Suprapubic skin (tissue), 4 donors: ENCODE data around the gene CHTOP. TPM values are rescaled to one million over a fixed set of nuclear protein-coding genes. Genes with fewer than 3 reads are reported as not detected.

Source experiments
- DNase-seq, 2 donors: peaks; one replicate each; pipeline ENCODE4 v3.0.0-alpha.2; 2019; ENCODE audit warnings: low spot score in 2 of 2
- H3K27ac ChIP-seq: fragments of 200-600 bp; sonication (generic); one replicate; pipeline ENCODE4 v1.5.1; 2019
- H3K27me3 ChIP-seq: fragments of 200-600 bp; sonication (generic); one replicate; pipeline ENCODE4 v1.5.1; 2019
- H3K36me3 ChIP-seq: fragments of 200-600 bp; sonication (generic); one replicate; pipeline ENCODE4 v1.5.1; 2019
- H3K4me1 ChIP-seq: fragments of 200-600 bp; sonication (generic); one replicate; pipeline ENCODE4 v1.5.1; 2019
- H3K4me3 ChIP-seq: fragments of 200-600 bp; sonication (generic); one replicate; pipeline ENCODE4 v1.5.1; 2019; ENCODE audit warnings: mild to moderate bottlenecking
- H3K9me3 ChIP-seq: fragments of 200-600 bp; sonication (generic); one replicate; pipeline ENCODE4 v1.5.1; 2019
- CTCF ChIP-seq, 2 donors: fragments of 200-600 bp in 1 of 2; fragments of 450-650 bp in 1 of 2; sonication (generic) in 1 of 2; IDR thresholded peaks; one replicate each; pipeline ENCODE4 v1.5.1; 2016 to 2019; ENCODE audit warnings: antibody characterized with exemption in 2 of 2, mild to moderate bottlenecking in 1 of 2, moderate library complexity in 1 of 2
- EP300 ChIP-seq: sonication (generic); formaldehyde crosslinking; IDR thresholded peaks from one replicate; pipeline ENCODE4 v1.6.1; 2017; ENCODE audit warnings: antibody characterized with exemption
- POLR2A ChIP-seq, 2 donors: fragments of 450-650 bp; IDR thresholded peaks; one replicate each; pipeline ENCODE4 v1.6.1; 2017; ENCODE audit warnings: antibody characterized with exemption in 2 of 2, mild to moderate bottlenecking in 2 of 2, moderate library complexity in 2 of 2
- POLR2AphosphoS5 ChIP-seq, 3 donors: sonication (generic); formaldehyde crosslinking; IDR thresholded peaks; one replicate each; pipeline ENCODE4 v1.6.1; 2017; ENCODE audit warnings: antibody characterized with exemption in 3 of 3
- WGBS: methylation state at CpG from one replicate; pipeline ENCODE4 v1.1.5; 2018; 5-methylcytosine and 5-hydroxymethylcytosine counted together
- total RNA-seq, 4 donors: library from RNA; depleted of rRNA; stranded (reverse); fragments of >200 nt; gene quantifications; one replicate each; pipeline ENCODE4 v1.1.0, GENCODE V29; 2016

The CHTOP gene
- total RNA-seq, 4 donors from 2014 or later: 56.8 to 78.1 (median 58.2) TPM

GRCh38 chr1:153683854-153684253, 50.0 kb downstream of the CHTOP start:
- no peak overlapping the region for H3K4me3 ChIP-seq
- no peaks in the 10 kb centered on the region for H3K9me3 ChIP-seq
- H3K27ac ChIP-seq: no peak overlapping the region
- peaks cover 25% of the 10 kb centered on the region for H3K36me3 ChIP-seq
- 54% methylated on average over 5 of the region's 5 CpGs for WGBS
- peaks cover 13% of the 10 kb centered on the region for H3K4me1 ChIP-seq
- peaks cover 7% of the 10 kb centered on the region for H3K27me3 ChIP-seq
- no peak for DNase-seq
- TF ChIP-seq POLR2AphosphoS5 (IDR thresholded peaks at IDR 0.05) (no peak), EP300 (no peak), POLR2A (IDR thresholded peaks at IDR 0.05) (no peak), CTCF (IDR thresholded peaks at IDR 0.05) (no peak)

GRCh38 chr1:153684892-153685291, 51.0 kb downstream of the CHTOP start:
- 91% methylated on average over 12 of the region's 12 CpGs for WGBS
- Histone ChIP-seq H3K36me3 (peaks cover 31% of the 10 kb centered on the region), H3K4me1 (peaks cover 5% of the 10 kb centered on the region)

GRCh38 chr1:153685544-153686340, 51.9 kb downstream of the CHTOP start:
- H3K27ac ChIP-seq: no peak overlapping the region
- TF ChIP-seq CTCF (IDR thresholded peaks at IDR 0.05) (no peak), POLR2A (IDR thresholded peaks at IDR 0.05) (no peak), POLR2AphosphoS5 (IDR thresholded peaks at IDR 0.05) (no peak)
- 83% methylated on average over 9 of the region's 11 CpGs for WGBS

More at GRCh38 chr1:153684892-153685291, 51.0 kb downstream of the CHTOP start:
- no peak overlapping the region for H3K27ac ChIP-seq
- no peaks in the 10 kb centered on the region for H3K27me3 ChIP-seq
- H3K4me3 ChIP-seq: no peak overlapping the region
- no peaks in the 10 kb centered on the region for H3K9me3 ChIP-seq
- DNase-seq: no peak
- TF ChIP-seq POLR2A (IDR thresholded peaks at IDR 0.05) (no peak), EP300 (no peak), POLR2AphosphoS5 (IDR thresholded peaks at IDR 0.05) (no peak), CTCF (IDR thresholded peaks at IDR 0.05) (no peak)

GRCh38 chr1:153687346-153688125, 53.7 kb downstream of the CHTOP start:
- 88% methylated on average over 13 of the region's 16 CpGs for WGBS
- H3K27ac ChIP-seq: no peak overlapping the region
- H3K27me3 ChIP-seq: no peaks in the 10 kb centered on the region
- H3K36me3 ChIP-seq: peaks cover 29% of the 10 kb centered on the region
- DNase-seq: no peak
- peaks cover 5% of the 10 kb centered on the region for H3K4me1 ChIP-seq
- H3K4me3 ChIP-seq: no peak overlapping the region
- no peaks in the 10 kb centered on the region for H3K9me3 ChIP-seq
- TF ChIP-seq POLR2AphosphoS5 (IDR thresholded peaks at IDR 0.05) (no peak), CTCF (IDR thresholded peaks at IDR 0.05) (no peak), EP300 (no peak)

More at GRCh38 chr1:153685544-153686340, 51.9 kb downstream of the CHTOP start:
- Histone ChIP-seq H3K27me3 (no peaks in the 10 kb centered on the region), H3K9me3 (no peaks in the 10 kb centered on the region), H3K36me3 (peaks cover 31% of the 10 kb centered on the region), H3K4me3 (no peak overlapping the region), H3K4me1 (peaks cover 5% of the 10 kb centered on the region)
- DNase-seq: no peak

GRCh38 chr1:153688276-153688675, 54.4 kb downstream of the CHTOP start:
- TF ChIP-seq POLR2A (IDR thresholded peaks at IDR 0.05): no peak
- TF ChIP-seq CTCF (IDR thresholded peaks at IDR 0.05): no peak
- no peak for TF ChIP-seq EP300
- no peak for TF ChIP-seq POLR2AphosphoS5 (IDR thresholded peaks at IDR 0.05)
- peaks cover 26% of the 10 kb centered on the region for H3K36me3 ChIP-seq
- WGBS: 90% methylated on average over 7 of the region's 7 CpGs

More at GRCh38 chr1:153688276-153688675, 54.4 kb downstream of the CHTOP start:
- Histone ChIP-seq H3K4me3 (no peak overlapping the region), H3K27ac (no peak overlapping the region), H3K9me3 (no peaks in the 10 kb centered on the region), H3K4me1 (peaks cover 5% of the 10 kb centered on the region), H3K27me3 (no peaks in the 10 kb centered on the region)
- DNase-seq: no peak
